ENCODE results near the gene RHBDD2. TPM values are rescaled to one million over a fixed set of nuclear protein-coding genes. Genes with fewer than 3 reads are reported as not detected.

The RHBDD2 gene
- total RNA-seq, 1 donor from 2014 or later = 47.3 TPM

GRCh38 chr7:75916685-75917634 lies 38.1 kb downstream of the RHBDD2 start:
- no peak for TF ChIP-seq CTCF (conservative IDR thresholded peaks at IDR 0.05; ENCODE audit: low read depth, low read length)
- DNase-seq (ENCODE audit: low read depth) = no peak
- H3K4me3 ChIP-seq (ENCODE audit: low read depth, low read length) = peak overlapping the region; percentile 99

GRCh38 chr7:75920431-75921161 lies 41.8 kb downstream of the RHBDD2 start:
- TF ChIP-seq CTCF (conservative IDR thresholded peaks at IDR 0.05; ENCODE audit: low read depth, low read length) = no peak
- no peak for DNase-seq (ENCODE audit: low read depth)
- H3K4me3 ChIP-seq (ENCODE audit: low read depth, low read length) = no peak overlapping the region

- no peak for DNase-seq (ENCODE audit: low read depth)
- H3K4me3 ChIP-seq (ENCODE audit: low read depth, low read length) = no peak overlapping the region
- no peak for TF ChIP-seq CTCF (conservative IDR thresholded peaks at IDR 0.05; ENCODE audit: low read depth, low read length)
Measured at GRCh38 chr7:75921479-75921878, 42.6 kb downstream of the RHBDD2 start.

GRCh38 chr7:75922966-75923603 lies 44.3 kb downstream of the RHBDD2 start:
- no peak for TF ChIP-seq CTCF (conservative IDR thresholded peaks at IDR 0.05; ENCODE audit: low read depth, low read length)
- DNase-seq (ENCODE audit: low read depth) = no peak
- H3K4me3 ChIP-seq (ENCODE audit: low read depth, low read length) = no peak overlapping the region

GRCh38 chr7:75924256-75924655 lies 45.4 kb downstream of the RHBDD2 start:
- no peak for TF ChIP-seq CTCF (conservative IDR thresholded peaks at IDR 0.05; ENCODE audit: low read depth, low read length)
- H3K4me3 ChIP-seq (ENCODE audit: low read depth, low read length) = no peak overlapping the region
- no peak for DNase-seq (ENCODE audit: low read depth)

GRCh38 chr7:75924889-75925288 lies 46.1 kb downstream of the RHBDD2 start:
- no peak for DNase-seq (ENCODE audit: low read depth)
- no peak overlapping the region for H3K4me3 ChIP-seq (ENCODE audit: low read depth, low read length)
- TF ChIP-seq CTCF (conservative IDR thresholded peaks at IDR 0.05; ENCODE audit: low read depth, low read length) = no peak

Data from epithelial cell of proximal tubule (primary cell).